GM23338 (cell line): ENCODE measurements around the gene USP21. TPM values are rescaled to one million over a fixed set of nuclear protein-coding genes. Genes with fewer than 3 reads are reported as not detected.

ENCODE experiments used
- ATAC-seq: fragments of 200-7000 bp; cut with Tn5 transposase; 3 replicates; pipeline ENCODE4 v1.9.1; 2020
- DNase-seq: peaks from one replicate; pipeline ENCODE4 v3.0.0-alpha.2; 2015; ENCODE audit warnings: low spot score
- H2AFZ ChIP-seq: fragments of 200-600 bp; sonication (generic); 2 replicates; pipeline ENCODE4 v1.8.0; 2016; ENCODE audit warnings: antibody characterized with exemption, mild to moderate bottlenecking, moderate library complexity
- H3F3A ChIP-seq: fragments of 200-600 bp; sonication (generic); replicated peaks from 2 replicates; pipeline ENCODE4 v1.8.0; 2017; ENCODE audit warnings: antibody characterized with exemption, mixed run types, low read depth
- H3K27ac ChIP-seq: fragments of 200-600 bp; sonication (generic); 2 replicates; pipeline ENCODE4 v1.6.1; 2016; ENCODE audit warnings: low read depth
- H3K27me3 ChIP-seq: fragments of 200-600 bp; sonication (generic); 2 replicates; pipeline ENCODE4 v1.8.0; 2016; ENCODE audit warnings: mild to moderate bottlenecking, mixed run types, moderate library complexity; ENCODE audit not compliant: insufficient read depth
- H3K36me3 ChIP-seq: fragments of 200-600 bp; sonication (generic); 2 replicates; pipeline ENCODE4 v1.8.0; 2016; ENCODE audit warnings: mild to moderate bottlenecking; ENCODE audit not compliant: insufficient read depth
- H3K4me1 ChIP-seq: fragments of 200-600 bp; sonication (generic); 2 replicates; pipeline ENCODE4 v1.8.0; 2016; ENCODE audit warnings: mild to moderate bottlenecking, moderate library complexity; ENCODE audit not compliant: insufficient read depth
- H3K4me2 ChIP-seq: fragments of 200-600 bp; sonication (generic); 2 replicates; pipeline ENCODE4 v1.7.1; 2017; ENCODE audit warnings: mixed run types
- H3K4me3 ChIP-seq: fragments of 200-600 bp; sonication (generic); 2 replicates; pipeline ENCODE4 v1.6.1; 2016; ENCODE audit warnings: mixed run types
- H3K79me2 ChIP-seq: fragments of 200-600 bp; sonication (generic); replicated peaks from 2 replicates; pipeline ENCODE4 v1.8.0; 2017; ENCODE audit warnings: mild to moderate bottlenecking; ENCODE audit not compliant: insufficient read depth
- H3K9me2 ChIP-seq: fragments of 200-600 bp; sonication (generic); 2 replicates; pipeline ENCODE4 v1.8.0; 2017; ENCODE audit not compliant: insufficient read depth
- H4K20me1 ChIP-seq: fragments of 200-600 bp; sonication (generic); replicated peaks from 2 replicates; pipeline ENCODE4 v1.8.0; 2017; ENCODE audit warnings: mild to moderate bottlenecking; ENCODE audit not compliant: insufficient read depth
- H3K27ac Mint-ChIP-seq: 2 replicates; pipeline ENCODE4 v1.8.0; 2020; ENCODE audit warnings: inconsistent platforms, mild to moderate bottlenecking, moderate library complexity, mixed read lengths
- H3K27me3 Mint-ChIP-seq: 3 replicates; pipeline ENCODE4 v1.8.0; 2022; ENCODE audit warnings: low read depth, mild to moderate bottlenecking, moderate library complexity, mixed read lengths, inconsistent platforms; ENCODE audit not compliant: insufficient read depth, poor library complexity
- H3K36me3 Mint-ChIP-seq: 3 replicates; pipeline ENCODE4 v1.8.0; 2021; ENCODE audit warnings: low read depth, mild to moderate bottlenecking, inconsistent platforms, moderate library complexity, mixed read lengths
- H3K4me1 Mint-ChIP-seq: 3 replicates; pipeline ENCODE4 v1.8.0; 2020; ENCODE audit warnings: mild to moderate bottlenecking, inconsistent platforms, mixed read lengths
- H3K4me3 Mint-ChIP-seq: 3 replicates; pipeline ENCODE4 v1.8.0; 2021; ENCODE audit warnings: moderate library complexity, mild to moderate bottlenecking, inconsistent platforms, mixed read lengths
- H3K9me3 Mint-ChIP-seq: 3 replicates; pipeline ENCODE4 v1.8.0; 2020; ENCODE audit warnings: moderate library complexity, mild to moderate bottlenecking, inconsistent platforms, mixed read lengths
- CREB1 ChIP-seq: fragments of 250-450 bp; sonication (Bioruptor Pico); IDR thresholded peaks from 2 replicates; pipeline ENCODE4 v1.5.0; 2020; ENCODE audit warnings: low read depth, mild to moderate bottlenecking, moderate library complexity
- CTCF ChIP-seq, 2 experiments: fragments of 200-600 bp in 1 of 2; sonication (generic) in 1 of 2; conservative IDR thresholded peaks; 2 replicates each; pipeline versions ENCODE4 v1.5.1 to v1.6.1; 2016 to 2017; ENCODE audit warnings: antibody characterized with exemption in 2 of 2, low read depth in 2 of 2, mild to moderate bottlenecking in 2 of 2, moderate library complexity in 1 of 2
- ETS1 ChIP-seq: IDR thresholded peaks from 2 replicates; pipeline ENCODE4 v1.6.1; 2016; ENCODE audit warnings: antibody characterized with exemption
- EZH2 ChIP-seq: fragments of 200-600 bp; sonication (generic); IDR thresholded peaks from one replicate; pipeline ENCODE4 v1.8.0; 2017; ENCODE audit warnings: antibody characterized with exemption, mild to moderate bottlenecking, low read depth; ENCODE audit not compliant: unreplicated experiment
- EZH2phosphoT487 ChIP-seq: fragments of 200-600 bp; sonication (generic); IDR thresholded peaks from one replicate; pipeline ENCODE4 v1.8.1; 2018; ENCODE audit warnings: antibody characterized with exemption; ENCODE audit not compliant: unreplicated experiment
- JUNB ChIP-seq: IDR thresholded peaks from one replicate; pipeline ENCODE4 v1.6.1; 2016; ENCODE audit warnings: antibody characterized with exemption; ENCODE audit not compliant: unreplicated experiment
- POLR2AphosphoS5 ChIP-seq: IDR thresholded peaks from 2 replicates; pipeline ENCODE4 v1.6.1; 2016; ENCODE audit warnings: antibody characterized with exemption, low read depth
- REST ChIP-seq: IDR thresholded peaks from one replicate; pipeline ENCODE4 v1.6.1; 2018; ENCODE audit warnings: antibody characterized with exemption; ENCODE audit not compliant: unreplicated experiment
- STAT1 ChIP-seq: IDR thresholded peaks from one replicate; pipeline ENCODE4 v1.6.1; 2016; ENCODE audit warnings: antibody characterized with exemption; ENCODE audit not compliant: unreplicated experiment
- ZNF331 ChIP-seq: fragments of 250-450 bp; sonication (Bioruptor Pico); IDR thresholded peaks from 2 replicates; pipeline ENCODE4 v1.5.0; 2020; ENCODE audit warnings: low read depth, mild to moderate bottlenecking, moderate library complexity
- ZNF462 ChIP-seq: fragments of 250-450 bp; sonication (Bioruptor Pico); IDR thresholded peaks from 2 replicates; pipeline ENCODE4 v1.5.0; 2020; ENCODE audit warnings: mild to moderate bottlenecking, moderate library complexity
- polyA plus RNA-seq: library from polyadenylated mRNA; unstranded; fragments of >200 nt; fragmentation: Nextera tagmentation; extraction: Ambion mirVana; gene quantifications from 2 replicates; pipeline ENCODE4 v1.2.1, GENCODE V29; 2016
- total RNA-seq: library from RNA; depleted of rRNA; stranded (reverse); fragments of >200 nt; shearing (Covaris generic); gene quantifications from 2 replicates; pipeline ENCODE4 v1.2.3, GENCODE V29; 2014

Gene USP21
- total and polyA plus RNA-seq, 2 experiments from 2014 or later, result 17.9 to 25.6 TPM

GRCh38 chr1:161174911-161175310 lies 15.6 kb downstream of the USP21 start:
- peaks cover 15% of the 10 kb centered on the region; the same call in 1 of the 2 replicates for H3K4me1 ChIP-seq
- no peaks in the 10 kb centered on the region for H3K9me3 Mint-ChIP-seq
- no peak overlapping the region for H3K4me3 Mint-ChIP-seq
- H3K27ac ChIP-seq, result no peak overlapping the region
- H3K27ac Mint-ChIP-seq, result no peak overlapping the region
- peaks cover 49% of the 10 kb centered on the region for H3K36me3 Mint-ChIP-seq
- no peak overlapping the region for H2AFZ ChIP-seq
- ATAC-seq, result no peak
- peaks cover 8% of the 10 kb centered on the region for H3K79me2 ChIP-seq
- H3K36me3 ChIP-seq, result peaks cover 17% of the 10 kb centered on the region
- H3F3A ChIP-seq, result 0 out of 2 replicates have a peak, but pooled peaks cover 3% of the 10 kb centered on the region
- H3K4me2 ChIP-seq, result no peak overlapping the region
- no peaks in the 10 kb centered on the region for H3K9me2 ChIP-seq
- no peak for DNase-seq
- H3K27me3 ChIP-seq, result no peaks in the 10 kb centered on the region
- peaks cover 15% of the 10 kb centered on the region for H3K4me1 Mint-ChIP-seq
- peaks cover 4% of the 10 kb centered on the region for H3K27me3 Mint-ChIP-seq
- peaks cover 6% of the 10 kb centered on the region; the same call in 1 of the 2 replicates for H4K20me1 ChIP-seq
- H3K4me3 ChIP-seq, result no peak overlapping the region
- TF ChIP-seq CTCF (conservative IDR thresholded peaks at IDR 0.05; ENCODE audit: low read depth in 2 of 2) (no peak), POLR2AphosphoS5 (no peak), EZH2phosphoT487 (no peak), ZNF331 (CRISPR knock-in tag) (no peak), JUNB (no peak), REST (no peak), EZH2 (no peak), ETS1 (no peak), ZNF462 (CRISPR knock-in tag) (no peak), CREB1 (no peak), STAT1 (no peak)
